ENCODE data around the gene SLC17A8. TPM values are rescaled to one million over a fixed set of nuclear protein-coding genes. Genes with fewer than 3 reads are reported as not detected.

Gene SLC17A8
- total and polyA plus RNA-seq, 2 experiments from 2014 or later, result not detected

DNA sequence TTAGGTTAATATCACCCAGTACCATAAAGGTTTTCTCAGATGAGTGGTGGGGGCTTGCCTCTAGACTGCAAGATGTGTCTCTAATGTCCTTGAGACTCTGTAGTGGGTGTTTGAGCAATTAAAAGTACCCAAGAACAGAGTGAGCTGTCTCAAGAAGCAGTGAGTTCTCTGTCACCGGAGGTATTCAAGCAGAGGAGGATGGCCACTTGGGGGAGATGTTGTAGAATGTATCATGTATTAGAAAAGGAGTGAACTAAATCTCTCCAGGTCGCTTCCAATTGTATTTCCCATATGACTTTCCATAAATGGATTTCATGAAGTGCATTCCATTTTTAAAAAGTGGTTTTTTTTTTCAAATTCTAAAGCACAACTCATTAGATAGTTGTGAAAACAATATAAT, 35.0 kb downstream of the SLC17A8 start:
- TF ChIP-seq EZH2phosphoT487 (IDR thresholded peaks at IDR 0.05; ENCODE audit: insufficient read depth, low read depth), result no peak
- no peak overlapping the region for H3K9ac ChIP-seq
- in situ Hi-C loops (cut with MboI), result no loop called here
- H3K9me2 ChIP-seq (ENCODE audit: insufficient read depth), result no peaks in the 10 kb centered on the region
- no peaks in the 10 kb centered on the region for H3K79me2 ChIP-seq (ENCODE audit: insufficient read depth)
- no peak overlapping the region for H3K4me2 ChIP-seq (ENCODE audit: unreplicated experiment)
- H3K27ac ChIP-seq, result no peak overlapping the region
- no peak overlapping the region for H3K4me3 ChIP-seq
- no peaks in the 10 kb centered on the region for H3K36me3 ChIP-seq (ENCODE audit: low read depth)
- peak; percentile 9 for DNase-seq
- H4K20me1 ChIP-seq (ENCODE audit: insufficient read depth), result no peaks in the 10 kb centered on the region
- H2AFZ ChIP-seq, result no peak overlapping the region
- no peaks in the 10 kb centered on the region for H3K9me3 ChIP-seq (ENCODE audit: low read depth)
- H3F3A ChIP-seq (ENCODE audit: insufficient read depth), result no peaks in the 10 kb centered on the region
- H3K27me3 ChIP-seq (replicated peaks; ENCODE audit: insufficient read depth), result 0 out of 2 replicates have a peak, but pooled peaks cover 9% of the 10 kb centered on the region
- 25% methylated on average over 2 of the region's 2 CpGs for WGBS, 2 experiments (ENCODE audit: low coverage in 1 of 2, low lambda C conversion rate in 2 of 2, missing lambda C conversion rate in 2 of 2)
- H3K4me1 ChIP-seq (ENCODE audit: insufficient read depth), result no peaks in the 10 kb centered on the region

DNA sequence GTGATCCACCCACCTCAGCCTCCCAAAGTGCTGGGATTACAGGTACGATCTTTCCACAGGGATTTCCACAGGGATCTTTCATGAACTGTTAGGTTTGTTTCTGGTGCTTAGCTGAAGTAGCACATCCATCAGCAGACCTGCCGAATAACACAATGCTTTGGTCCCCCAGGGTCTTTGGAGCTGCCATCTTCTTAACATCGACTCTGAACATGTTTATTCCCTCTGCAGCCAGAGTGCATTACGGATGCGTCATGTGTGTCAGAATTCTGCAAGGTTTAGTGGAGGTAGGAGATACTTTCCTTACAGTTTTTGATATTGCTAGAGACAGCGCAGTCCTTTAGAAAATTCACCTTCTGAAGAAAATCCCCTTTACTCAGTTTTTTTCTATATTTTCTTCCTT, 36.3 kb downstream of the SLC17A8 start:
- Histone ChIP-seq H3K79me2 (ENCODE audit: insufficient read depth) (no peaks in the 10 kb centered on the region), H4K20me1 (ENCODE audit: insufficient read depth) (no peaks in the 10 kb centered on the region), H3K27me3 (replicated peaks; ENCODE audit: insufficient read depth) (0 out of 2 replicates have a peak, but pooled peaks cover under 1% of the 10 kb centered on the region), H3K9me3 (ENCODE audit: low read depth) (no peaks in the 10 kb centered on the region), H3K9me2 (ENCODE audit: insufficient read depth) (no peaks in the 10 kb centered on the region), H3K4me3 (no peak overlapping the region), H3K36me3 (ENCODE audit: low read depth) (no peaks in the 10 kb centered on the region), H3F3A (ENCODE audit: insufficient read depth) (no peaks in the 10 kb centered on the region), H3K4me2 (ENCODE audit: unreplicated experiment) (no peak overlapping the region), H3K4me1 (ENCODE audit: insufficient read depth) (no peaks in the 10 kb centered on the region), H3K27ac (no peak overlapping the region), H3K9ac (no peak overlapping the region), H2AFZ (no peak overlapping the region)
- 74 to 76% methylated on average over 6 of the region's 6 CpGs for WGBS, 2 experiments (ENCODE audit: low coverage in 1 of 2, low lambda C conversion rate in 2 of 2, missing lambda C conversion rate in 2 of 2)
- in situ Hi-C loops (cut with MboI), result no loop called here
- TF ChIP-seq EZH2 (IDR thresholded peaks at IDR 0.05; ENCODE audit: insufficient read depth, poor library complexity, severe bottlenecking) (no peak), EZH2phosphoT487 (IDR thresholded peaks at IDR 0.05; ENCODE audit: insufficient read depth, low read depth) (no peak)
- DNase-seq, result no peak

DNA sequence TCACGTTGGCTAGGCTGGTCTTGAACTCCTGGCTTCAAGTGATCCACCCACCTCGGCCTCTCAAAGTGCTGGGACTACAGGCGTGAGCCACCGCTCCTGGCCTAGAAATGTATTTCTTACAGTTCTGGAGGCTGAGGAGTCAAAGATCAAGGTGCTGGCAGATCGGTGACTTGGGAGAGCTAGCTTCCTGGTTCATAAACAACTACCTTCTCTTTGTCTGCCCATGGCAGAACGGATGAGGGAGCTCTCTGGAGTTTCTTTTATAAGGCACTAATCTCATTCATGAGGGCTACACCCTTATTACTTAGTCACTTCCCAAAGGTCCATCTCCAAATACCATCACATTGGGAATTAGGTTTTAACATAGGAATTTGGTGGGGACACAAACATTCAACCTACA, 38.9 kb downstream of the SLC17A8 start:
- no peaks in the 10 kb centered on the region for H3F3A ChIP-seq (ENCODE audit: insufficient read depth)
- H3K9me2 ChIP-seq (ENCODE audit: insufficient read depth), result no peaks in the 10 kb centered on the region
- no peaks in the 10 kb centered on the region for H3K9me3 ChIP-seq (ENCODE audit: low read depth)
- no peak overlapping the region for H3K27ac ChIP-seq
- no peak overlapping the region for H3K4me3 ChIP-seq
- WGBS, 2 experiments (ENCODE audit: low coverage in 1 of 2, low lambda C conversion rate in 2 of 2, missing lambda C conversion rate in 2 of 2), result 75 to 79% methylated on average over 6 of the region's 6 CpGs
- H3K9ac ChIP-seq, result no peak overlapping the region
- H3K27me3 ChIP-seq (replicated peaks; ENCODE audit: insufficient read depth), result no peaks in the 10 kb centered on the region
- H3K36me3 ChIP-seq (ENCODE audit: low read depth), result no peaks in the 10 kb centered on the region
- H3K4me1 ChIP-seq (ENCODE audit: insufficient read depth), result no peaks in the 10 kb centered on the region
- no peaks in the 10 kb centered on the region for H3K79me2 ChIP-seq (ENCODE audit: insufficient read depth)
- DNase-seq, result no peak
- no peaks in the 10 kb centered on the region for H4K20me1 ChIP-seq (ENCODE audit: insufficient read depth)
- in situ Hi-C loops (cut with MboI), result no loop called here
- H2AFZ ChIP-seq, result no peak overlapping the region
- no peak for TF ChIP-seq EZH2 (IDR thresholded peaks at IDR 0.05; ENCODE audit: insufficient read depth, poor library complexity, severe bottlenecking)
- no peak for TF ChIP-seq EZH2phosphoT487 (IDR thresholded peaks at IDR 0.05; ENCODE audit: insufficient read depth, low read depth)
- H3K4me2 ChIP-seq (ENCODE audit: unreplicated experiment), result no peak overlapping the region

GRCh38 chr12:100398307-100398706, 41.4 kb downstream of the SLC17A8 start:
- Histone ChIP-seq H3K9ac (no peak overlapping the region), H2AFZ (no peak overlapping the region), H3K36me3 (ENCODE audit: low read depth) (no peaks in the 10 kb centered on the region), H3K27ac (no peak overlapping the region), H3K9me3 (ENCODE audit: low read depth) (no peaks in the 10 kb centered on the region), H3K4me1 (ENCODE audit: insufficient read depth) (peaks cover 7% of the 10 kb centered on the region; the same call in 1 of the 2 replicates), H3K79me2 (ENCODE audit: insufficient read depth) (no peaks in the 10 kb centered on the region), H4K20me1 (ENCODE audit: insufficient read depth) (no peaks in the 10 kb centered on the region), H3K9me2 (ENCODE audit: insufficient read depth) (no peaks in the 10 kb centered on the region), H3K27me3 (replicated peaks; ENCODE audit: insufficient read depth) (no peaks in the 10 kb centered on the region), H3K4me2 (ENCODE audit: unreplicated experiment) (no peak overlapping the region), H3F3A (ENCODE audit: insufficient read depth) (no peaks in the 10 kb centered on the region), H3K4me3 (no peak overlapping the region)
- no peak for TF ChIP-seq EZH2phosphoT487 (IDR thresholded peaks at IDR 0.05; ENCODE audit: insufficient read depth, low read depth)
- no peak for TF ChIP-seq EZH2 (IDR thresholded peaks at IDR 0.05; ENCODE audit: insufficient read depth, poor library complexity, severe bottlenecking)
- no peak for DNase-seq
- in situ Hi-C loops (cut with MboI), result no loop called here

DNA sequence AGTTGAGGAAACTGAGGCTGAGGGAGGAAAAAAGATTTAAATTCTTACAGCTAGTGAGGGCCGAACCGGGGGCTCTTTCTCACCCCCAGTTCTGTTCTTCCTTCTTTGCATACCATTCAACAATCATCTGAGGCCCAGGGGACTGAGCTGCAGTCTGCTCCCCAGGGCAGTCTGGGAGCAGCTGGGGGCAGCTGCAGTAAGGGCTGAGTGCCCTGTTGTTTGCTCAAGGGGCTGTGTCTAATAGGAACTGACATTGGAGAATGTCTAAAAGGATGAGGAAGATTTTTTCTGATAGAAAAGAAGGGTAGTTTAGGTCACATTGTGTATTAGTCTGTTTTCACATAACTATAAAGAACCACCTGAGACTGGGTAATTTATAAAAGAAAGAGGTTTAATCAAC, 42.2 kb downstream of the SLC17A8 start:
- Histone ChIP-seq H3K27ac (no peak overlapping the region), H3K4me1 (ENCODE audit: insufficient read depth) (peaks cover 7% of the 10 kb centered on the region; the same call in 1 of the 2 replicates), H3K27me3 (replicated peaks; ENCODE audit: insufficient read depth) (no peaks in the 10 kb centered on the region), H2AFZ (no peak overlapping the region), H3K4me3 (no peak overlapping the region), H3K79me2 (ENCODE audit: insufficient read depth) (no peaks in the 10 kb centered on the region), H3K9me2 (ENCODE audit: insufficient read depth) (no peaks in the 10 kb centered on the region), H3F3A (ENCODE audit: insufficient read depth) (no peaks in the 10 kb centered on the region), H3K36me3 (ENCODE audit: low read depth) (no peaks in the 10 kb centered on the region), H3K9ac (no peak overlapping the region), H3K4me2 (ENCODE audit: unreplicated experiment) (no peak overlapping the region), H4K20me1 (ENCODE audit: insufficient read depth) (no peaks in the 10 kb centered on the region), H3K9me3 (ENCODE audit: low read depth) (no peaks in the 10 kb centered on the region)
- 3 to 8% methylated on average over 2 of the region's 2 CpGs for WGBS, 2 experiments (ENCODE audit: low coverage in 1 of 2, low lambda C conversion rate in 2 of 2, missing lambda C conversion rate in 2 of 2)
- in situ Hi-C loops (cut with MboI), result no loop called here
- TF ChIP-seq EZH2phosphoT487 (IDR thresholded peaks at IDR 0.05; ENCODE audit: insufficient read depth, low read depth) (no peak), EZH2 (IDR thresholded peaks at IDR 0.05; ENCODE audit: insufficient read depth, poor library complexity, severe bottlenecking) (no peak)
- DNase-seq, result no peak
